Medulla oblongata (tissue), 1 donor: Measurements from ENCODE around the gene EXO5.
A peak's percentile ranks its signal among the peaks of the same experiment; 100 is the strongest.
"Not testable (repeated sequence)": the region's sequence is repeated elsewhere in the genome, so short reads cannot be mapped to it uniquely, and the experiment has no call there.

Experiments used
- DNase-seq: peaks from one replicate; pipeline ENCODE4 v3.0.0-alpha.2; 2015; ENCODE audit errors: extremely low spot score

The EXO5 gene, protein sequence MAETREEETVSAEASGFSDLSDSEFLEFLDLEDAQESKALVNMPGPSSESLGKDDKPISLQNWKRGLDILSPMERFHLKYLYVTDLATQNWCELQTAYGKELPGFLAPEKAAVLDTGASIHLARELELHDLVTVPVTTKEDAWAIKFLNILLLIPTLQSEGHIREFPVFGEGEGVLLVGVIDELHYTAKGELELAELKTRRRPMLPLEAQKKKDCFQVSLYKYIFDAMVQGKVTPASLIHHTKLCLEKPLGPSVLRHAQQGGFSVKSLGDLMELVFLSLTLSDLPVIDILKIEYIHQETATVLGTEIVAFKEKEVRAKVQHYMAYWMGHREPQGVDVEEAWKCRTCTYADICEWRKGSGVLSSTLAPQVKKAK

DNA sequence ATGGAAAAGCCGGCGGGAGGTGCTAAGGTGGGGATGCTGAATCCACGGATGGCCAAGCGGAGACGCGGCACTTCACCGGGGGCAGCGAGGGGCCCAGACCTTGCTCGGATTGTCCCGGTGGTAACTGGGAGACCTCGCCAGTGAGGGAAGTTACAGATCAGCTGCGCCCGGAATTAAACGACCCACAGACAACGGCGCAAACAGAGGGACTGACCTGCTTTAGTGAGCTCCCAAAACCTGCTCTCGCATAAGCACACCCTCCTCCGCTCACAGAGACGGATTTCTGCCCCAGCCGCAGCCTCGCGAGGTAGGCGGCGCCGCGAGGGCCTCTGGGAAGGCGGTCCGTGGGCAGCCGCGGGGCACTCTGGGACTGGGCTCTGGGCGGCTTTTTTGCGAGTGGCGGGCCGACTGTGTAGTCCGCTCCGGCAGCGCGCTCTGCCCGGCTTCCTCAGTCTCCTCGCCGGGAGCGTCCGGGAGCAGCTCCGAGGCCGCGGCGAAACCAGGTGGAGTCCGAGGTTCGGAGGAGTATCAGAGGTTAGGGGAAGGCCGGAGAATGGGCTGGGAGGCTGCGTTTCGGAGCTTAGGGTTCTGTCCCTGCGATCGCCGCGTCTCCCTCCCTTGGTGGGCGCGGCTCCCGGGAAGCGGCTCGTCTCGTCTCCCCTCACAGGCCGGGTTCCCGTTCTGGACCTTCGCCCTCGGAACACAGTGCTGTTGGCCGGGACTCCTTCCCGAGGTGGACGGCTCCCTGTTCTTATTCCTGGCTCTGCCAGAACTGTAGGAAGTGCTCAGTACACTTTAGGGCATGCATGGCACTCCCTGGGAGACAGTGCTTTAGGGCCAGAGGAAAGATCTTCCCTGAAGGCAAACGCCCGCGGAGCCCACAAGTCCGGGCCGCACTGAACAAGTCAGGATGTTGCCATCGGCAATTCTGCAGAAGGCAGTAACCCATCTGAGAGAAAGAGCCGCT lies at the start of gene EXO5:
Gene EXO5, plus strand, starts transcription at position 393 of the 967 bp plus-strand sequence. CDS start 5,778 bp downstream, outside the sequence.
- peak; percentile 73 for DNase-seq

DNA sequence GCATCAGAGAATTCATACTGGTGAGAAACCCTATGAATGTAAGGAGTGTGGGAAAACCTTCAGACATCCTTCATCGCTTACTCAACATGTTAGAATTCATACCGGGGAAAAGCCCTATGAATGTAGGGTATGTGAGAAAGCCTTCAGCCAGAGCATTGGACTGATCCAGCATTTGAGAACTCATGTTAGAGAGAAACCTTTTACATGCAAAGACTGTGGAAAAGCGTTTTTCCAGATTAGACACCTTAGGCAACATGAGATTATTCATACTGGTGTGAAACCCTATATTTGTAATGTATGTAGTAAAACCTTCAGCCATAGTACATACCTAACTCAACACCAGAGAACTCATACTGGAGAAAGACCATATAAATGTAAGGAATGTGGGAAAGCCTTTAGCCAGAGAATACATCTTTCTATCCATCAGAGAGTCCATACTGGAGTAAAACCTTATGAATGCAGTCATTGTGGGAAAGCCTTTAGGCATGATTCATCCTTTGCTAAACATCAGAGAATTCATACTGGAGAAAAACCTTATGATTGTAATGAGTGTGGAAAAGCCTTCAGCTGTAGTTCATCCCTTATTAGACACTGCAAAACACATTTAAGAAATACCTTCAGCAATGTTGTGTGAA lies 45.5 kb upstream of the EXO5 start:
- no peak for DNase-seq

DNA sequence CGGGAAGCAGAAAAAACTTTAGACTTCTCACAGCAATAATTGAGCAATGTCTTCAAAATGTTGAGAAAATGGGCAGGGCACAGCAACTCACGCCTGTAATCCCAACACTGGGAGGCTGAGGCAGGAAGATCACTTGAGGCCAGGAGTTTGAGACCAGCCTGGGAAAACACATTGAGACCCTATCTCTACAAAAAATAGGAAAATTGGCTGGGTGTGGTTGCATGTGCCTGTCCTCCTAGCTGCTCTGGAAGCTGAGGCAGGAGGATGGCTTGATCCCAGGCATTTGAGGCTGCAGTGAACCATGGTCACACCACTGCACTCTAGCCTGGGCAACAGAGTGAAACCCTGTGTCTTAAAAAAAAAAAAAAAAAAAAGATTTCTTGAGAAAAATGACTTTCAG lies 39.2 kb upstream of the EXO5 start:
- no peak for DNase-seq

DNA sequence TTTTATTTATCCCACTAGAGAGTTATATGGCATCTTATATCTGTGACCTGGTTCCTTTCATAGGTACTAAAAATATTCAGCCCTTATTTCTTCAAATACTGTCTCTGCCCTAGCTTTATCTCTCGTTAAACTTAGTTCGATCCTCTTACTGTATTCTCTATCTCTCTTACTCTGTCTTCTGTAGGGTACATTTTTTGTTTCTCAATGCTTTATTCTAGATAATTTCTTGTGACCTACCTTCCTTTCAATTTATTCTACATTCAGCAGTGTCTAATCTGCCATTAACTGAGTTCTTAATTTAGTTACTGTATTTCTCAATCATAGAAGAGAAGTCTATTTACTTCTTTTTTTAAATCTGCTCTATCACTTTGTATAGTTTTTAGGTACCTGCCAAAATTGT lies 33.3 kb upstream of the EXO5 start:
- DNase-seq, result no peak

DNA sequence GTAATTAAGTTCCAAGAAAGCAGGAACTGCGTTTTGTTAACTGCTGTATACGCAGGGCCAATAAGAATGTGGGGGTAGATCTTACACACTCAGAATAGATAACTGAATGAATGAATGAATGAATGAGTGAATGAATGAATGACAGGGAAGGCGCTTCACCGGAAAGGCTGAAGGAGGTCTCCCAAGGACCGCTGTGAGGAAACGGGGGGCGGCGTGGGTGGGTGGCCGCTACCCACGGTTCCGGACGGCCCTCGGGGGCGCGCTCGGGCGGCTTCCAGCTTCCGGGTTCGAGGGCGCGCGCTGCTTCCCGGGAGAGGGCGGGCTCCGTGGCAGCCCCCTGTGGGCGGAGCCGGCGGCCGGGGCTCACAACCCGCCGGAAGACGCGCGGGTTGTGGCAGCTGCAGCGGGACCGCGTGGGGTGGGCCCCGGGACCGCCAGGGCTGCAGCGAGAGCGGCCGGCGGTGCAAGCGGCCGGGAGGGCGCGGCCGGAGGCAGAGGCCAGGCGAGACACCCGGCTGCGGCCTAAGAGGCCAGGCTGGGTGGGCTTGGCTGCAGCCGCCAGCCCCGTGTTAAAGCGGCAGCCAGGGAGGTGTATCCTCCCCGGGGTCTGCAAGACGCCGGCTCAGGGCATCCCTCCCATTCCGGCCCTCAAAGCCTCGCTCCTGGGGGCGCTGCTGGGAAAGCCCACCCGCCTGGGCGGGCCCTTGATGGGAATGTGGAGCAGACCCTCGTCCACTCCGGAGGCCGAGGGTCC lies 31.5 kb upstream of the EXO5 start, which contains the start of gene ZFP69:
Gene ZFP69, plus strand, starts transcription at position 367 of the 754 bp plus-strand sequence. CDS start 2,072 bp downstream, outside the sequence.
- peak; percentile 69 for DNase-seq

DNA sequence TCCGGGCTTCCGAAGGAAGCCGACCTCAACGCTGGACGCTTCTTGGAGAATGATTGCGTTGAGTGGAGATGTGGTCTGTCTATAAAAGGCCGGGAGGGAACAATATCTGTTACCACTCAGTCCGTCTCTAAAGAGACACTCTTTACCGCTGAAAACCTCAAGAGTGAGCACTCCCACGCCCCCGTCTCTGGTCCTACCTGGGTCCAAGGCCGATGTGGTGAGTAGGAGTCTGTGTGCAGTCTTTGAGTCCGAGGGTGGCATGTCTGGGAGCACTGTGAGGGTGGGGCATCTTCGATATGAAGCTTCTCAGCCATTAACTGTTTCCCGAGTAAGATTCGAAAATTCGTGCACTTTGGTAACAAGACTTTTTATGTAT lies 30.9 kb upstream of the EXO5 start:
- DNase-seq, result peak; percentile 17

DNA sequence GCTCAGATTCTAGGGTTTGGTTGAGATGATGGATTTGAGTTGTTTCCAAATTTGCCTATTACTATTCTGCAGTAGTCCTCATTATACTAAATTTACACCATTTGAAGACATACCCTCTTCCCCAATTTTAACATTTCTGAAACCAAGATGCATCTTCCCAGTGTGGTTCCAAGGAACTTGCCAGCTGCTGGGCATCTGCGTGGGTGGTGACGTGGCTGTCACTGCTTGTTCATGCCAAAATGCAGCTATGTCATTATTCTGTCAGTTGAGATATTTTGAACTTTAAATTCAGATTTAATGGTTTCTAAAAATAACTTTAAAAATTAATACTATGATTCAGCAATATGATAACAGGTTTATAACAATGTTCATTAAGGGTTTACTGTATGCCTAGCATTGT lies 30.3 kb upstream of the EXO5 start:
- DNase-seq, result peak; percentile 2

DNA sequence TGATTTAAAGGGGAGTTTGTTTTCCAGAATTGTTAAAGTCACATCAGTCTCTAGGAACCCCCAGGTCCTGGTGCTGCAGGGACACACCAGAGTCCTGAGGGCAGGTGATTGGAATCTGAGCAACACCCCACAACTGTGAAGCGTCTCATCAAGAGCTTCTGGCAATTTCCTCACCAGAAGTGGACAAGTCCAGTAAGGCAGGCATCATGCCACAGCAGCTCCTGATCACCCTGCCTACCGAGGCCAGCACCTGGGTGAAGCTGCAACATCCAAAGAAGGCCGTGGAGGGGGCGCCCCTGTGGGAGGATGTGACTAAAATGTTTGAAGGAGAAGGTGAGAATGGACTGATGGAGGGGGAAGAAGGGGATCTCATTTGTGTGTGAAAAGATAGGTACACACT lies 29.4 kb upstream of the EXO5 start:
- DNase-seq, result no peak

DNA sequence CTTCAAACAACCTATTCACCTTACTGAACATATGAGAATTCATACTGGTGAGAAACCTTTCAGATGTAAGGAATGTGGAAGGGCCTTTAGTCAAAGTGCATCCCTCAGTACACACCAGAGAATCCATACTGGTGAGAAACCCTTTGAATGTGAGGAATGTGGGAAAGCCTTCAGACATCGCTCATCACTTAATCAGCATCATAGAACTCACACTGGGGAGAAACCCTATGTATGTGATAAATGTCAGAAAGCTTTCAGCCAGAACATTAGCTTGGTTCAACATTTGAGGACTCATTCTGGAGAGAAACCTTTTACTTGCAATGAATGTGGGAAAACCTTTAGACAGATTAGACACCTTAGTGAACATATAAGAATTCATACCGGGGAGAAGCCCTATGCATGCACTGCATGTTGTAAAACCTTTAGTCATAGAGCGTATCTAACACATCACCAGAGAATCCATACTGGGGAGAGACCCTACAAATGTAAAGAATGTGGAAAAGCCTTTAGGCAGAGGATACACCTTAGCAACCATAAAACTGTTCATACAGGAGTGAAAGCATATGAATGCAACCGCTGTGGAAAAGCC lies 13.2 kb upstream of the EXO5 start:
- DNase-seq, result no peak

DNA sequence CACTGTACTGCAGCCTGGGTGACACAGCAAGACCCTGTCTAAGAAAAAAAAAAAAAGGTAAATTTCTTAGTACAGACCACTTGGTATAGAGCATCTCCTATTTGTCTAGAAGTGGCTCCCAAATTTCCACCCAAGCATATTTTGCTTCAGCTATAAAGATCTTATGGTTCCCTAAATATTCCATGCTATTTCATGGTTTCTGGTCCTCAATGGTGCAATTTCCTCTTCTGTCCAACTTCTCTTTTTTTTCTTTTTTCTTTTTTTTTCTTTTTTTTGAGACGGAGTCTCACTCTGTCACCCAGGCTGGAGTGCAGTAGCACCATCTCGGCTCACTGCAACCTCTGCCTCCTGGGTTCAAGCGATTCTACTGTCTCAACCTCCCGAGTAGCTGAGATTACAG lies 5.9 kb upstream of the EXO5 start:
- DNase-seq, result not testable (repeated sequence)

DNA sequence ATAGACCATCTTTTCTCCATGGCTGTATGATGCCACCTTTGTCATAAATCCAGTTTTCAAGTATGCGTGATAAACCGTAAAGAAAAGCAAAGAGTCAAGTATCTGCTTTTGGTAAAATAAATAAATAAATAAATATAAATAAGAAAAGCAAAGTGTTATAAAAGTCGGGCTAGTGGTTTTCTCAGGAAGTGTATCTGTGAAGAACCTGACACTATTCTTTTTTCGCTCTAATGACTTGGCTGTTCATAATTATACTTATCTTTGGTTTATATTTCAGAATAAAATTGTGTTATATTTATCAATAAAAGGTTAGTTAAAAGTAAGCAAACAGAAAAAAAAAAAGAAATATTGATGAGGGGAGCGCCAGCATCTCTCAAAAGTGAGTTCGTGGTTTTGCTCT lies 594 bp upstream of the EXO5 start:
- DNase-seq, result no peak

DNA sequence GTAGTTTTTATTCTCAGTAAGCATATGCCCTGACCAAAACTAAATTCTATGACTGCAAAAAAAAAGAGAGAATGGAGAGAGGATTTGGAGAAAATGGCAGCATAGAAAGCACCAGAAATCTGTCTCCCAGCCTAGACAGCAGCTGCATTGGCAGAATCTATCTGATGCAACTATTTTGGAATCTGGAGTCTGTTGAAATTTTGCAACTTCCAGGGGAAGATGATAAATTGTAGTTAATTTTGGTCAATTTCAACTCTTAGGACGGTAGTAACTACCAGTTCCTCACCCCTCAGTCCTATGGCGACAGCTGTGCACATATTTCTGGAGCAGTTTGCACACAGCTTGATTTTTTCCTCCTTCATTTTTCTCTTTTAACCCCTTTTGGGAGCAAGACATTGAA lies 10.9 kb downstream of the EXO5 start:
- DNase-seq, result no peak

DNA sequence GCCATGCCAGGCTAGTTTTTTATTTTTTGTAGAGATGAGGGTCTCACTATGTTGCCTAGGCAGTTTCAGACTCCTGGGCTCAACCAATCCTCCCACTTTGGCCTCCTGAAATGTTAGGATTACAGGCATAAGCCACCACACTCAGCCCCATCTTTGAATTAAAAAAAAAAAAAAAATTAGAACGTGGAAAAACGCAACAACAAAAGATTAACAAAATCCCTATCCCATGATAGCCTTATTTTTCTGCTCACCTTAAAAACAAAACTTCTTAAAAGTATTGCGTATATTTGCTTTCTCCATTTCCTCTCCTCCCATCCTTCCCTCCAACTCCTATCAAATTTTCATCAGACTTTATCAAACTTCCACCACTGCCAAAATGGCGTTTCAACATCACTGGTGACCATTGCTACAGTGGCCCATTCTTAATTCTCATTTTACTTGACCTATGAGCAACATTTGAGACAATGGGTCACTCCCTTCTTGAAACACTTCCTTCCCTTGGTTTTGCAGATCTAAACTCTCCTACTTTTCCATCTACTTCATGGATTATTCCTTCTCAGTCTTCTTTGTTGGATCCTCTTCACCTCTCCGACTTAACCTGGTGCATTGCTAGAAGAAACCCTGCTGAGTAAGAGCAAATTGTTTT lies 22.3 kb downstream of the EXO5 start:
- no peak for DNase-seq

DNA sequence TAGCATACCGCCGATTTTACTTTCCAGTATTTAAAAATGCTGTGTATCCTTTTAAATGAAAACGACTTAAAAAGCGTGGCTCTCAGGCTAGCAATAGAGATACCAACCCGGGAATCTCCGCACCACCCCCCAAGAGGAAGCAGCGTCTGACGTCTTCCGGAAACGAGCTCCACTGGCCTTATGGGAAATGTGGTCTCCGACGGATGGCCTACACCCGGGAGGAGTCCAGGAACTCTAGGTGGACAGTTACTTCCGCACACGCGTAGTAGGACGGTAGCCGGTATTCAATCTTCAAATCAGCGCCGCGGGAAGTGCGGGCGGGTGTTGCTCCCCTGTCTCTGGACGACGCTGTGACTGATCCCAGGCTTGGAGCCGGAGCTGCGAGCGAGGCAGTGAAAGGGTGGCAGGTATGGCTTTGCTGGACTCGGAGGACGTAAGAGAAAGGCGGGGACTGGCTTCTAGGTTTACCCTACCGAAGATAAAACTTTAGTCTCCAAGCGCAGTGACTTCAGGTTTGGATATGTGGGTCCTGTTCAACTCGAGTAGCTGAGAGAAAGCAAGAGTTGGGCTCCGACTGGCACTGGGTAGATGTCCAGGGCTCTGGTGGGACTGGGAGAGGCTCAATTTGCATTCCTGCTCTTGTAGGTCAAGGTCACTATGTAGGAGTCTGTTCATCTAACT lies 23.0 kb downstream of the EXO5 start, which contains the start of gene ZNF684:
Gene ZNF684, plus strand, starts transcription at position 257 of the 681 bp plus-strand sequence. CDS start 1,530 bp downstream, outside the sequence.
- DNase-seq, result peak; percentile 97

DNA sequence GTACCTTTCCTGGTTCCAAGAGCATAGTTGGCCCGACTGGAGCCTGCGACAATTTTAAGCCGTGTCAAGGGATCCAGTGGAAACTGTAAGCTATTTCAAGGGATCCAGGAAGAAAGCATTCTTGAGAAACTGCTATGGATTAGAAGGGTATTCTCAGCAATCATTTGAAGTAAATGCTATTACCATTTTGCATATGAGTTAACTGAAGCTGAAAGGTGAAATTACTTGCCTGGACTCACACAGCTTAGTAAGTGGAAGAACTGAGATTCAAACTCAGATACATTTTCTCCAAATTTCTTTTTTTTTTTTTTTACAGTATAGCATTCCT lies 23.5 kb downstream of the EXO5 start:
- DNase-seq, result no peak

DNA sequence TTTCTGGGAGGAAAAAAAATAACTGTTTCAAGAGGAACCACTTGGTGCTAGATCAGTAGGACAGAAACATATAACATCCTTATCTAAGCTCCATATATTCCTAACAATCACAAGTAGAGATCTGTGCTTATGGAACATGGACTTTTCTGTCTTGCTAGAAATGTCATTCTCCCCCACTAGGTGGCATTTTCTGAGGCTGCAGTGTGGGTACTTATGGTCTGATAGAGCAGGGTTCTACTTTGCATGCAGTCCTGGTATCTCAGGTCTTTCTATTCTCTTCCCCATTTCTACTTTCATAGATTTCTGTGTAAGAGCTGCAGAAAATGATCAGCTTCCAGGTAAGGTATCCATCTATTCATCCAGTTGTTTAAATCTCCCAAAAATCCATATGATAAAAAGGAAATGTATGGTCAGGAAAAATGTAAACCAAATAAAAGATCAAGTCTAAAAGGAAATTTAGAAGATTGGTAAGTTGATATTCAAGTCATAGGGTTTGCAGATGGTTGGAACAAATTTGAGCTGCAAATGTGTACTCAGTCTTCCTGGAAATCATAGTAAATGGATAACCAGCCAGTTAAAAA lies 24.4 kb downstream of the EXO5 start:
- DNase-seq, result peak; percentile 67

DNA sequence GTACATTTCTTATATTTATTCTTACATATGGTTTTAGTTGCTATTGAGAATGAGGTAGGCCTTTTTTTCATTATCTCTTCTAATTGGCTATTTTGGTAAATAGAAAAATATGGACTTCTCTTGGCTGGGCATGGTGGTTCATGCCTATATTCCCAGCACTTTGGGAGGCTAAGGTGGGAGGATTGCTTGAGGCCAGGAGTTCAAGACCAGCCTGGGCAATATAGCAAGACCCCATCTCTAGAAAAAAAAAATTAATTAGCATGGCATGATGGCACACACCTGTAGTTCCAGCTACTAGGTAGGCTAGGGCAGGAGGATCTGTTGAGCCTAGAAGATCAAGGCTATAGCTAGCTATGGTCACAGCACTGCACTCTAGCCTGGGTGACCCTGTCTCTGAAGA lies 26.0 kb downstream of the EXO5 start:
- DNase-seq, result no peak

DNA sequence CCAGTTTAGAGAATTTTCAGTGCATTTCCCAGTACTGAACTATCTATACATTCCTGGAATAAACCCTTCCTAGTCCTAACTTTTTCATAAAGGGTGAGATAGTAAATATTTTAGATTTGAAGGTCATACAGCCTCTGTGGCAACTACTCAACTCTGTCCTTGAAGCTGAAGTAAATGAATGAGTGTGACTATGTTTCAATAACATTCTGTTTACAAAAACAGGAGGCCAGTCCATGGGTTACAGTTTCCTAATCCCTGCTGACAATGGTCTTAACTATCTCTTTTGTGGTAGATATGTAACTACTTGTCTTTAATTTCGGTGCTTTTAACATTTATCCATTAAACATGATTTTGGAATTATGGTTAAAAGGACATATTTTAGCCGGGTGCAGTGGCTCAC lies 27.2 kb downstream of the EXO5 start:
- no peak for DNase-seq

DNA sequence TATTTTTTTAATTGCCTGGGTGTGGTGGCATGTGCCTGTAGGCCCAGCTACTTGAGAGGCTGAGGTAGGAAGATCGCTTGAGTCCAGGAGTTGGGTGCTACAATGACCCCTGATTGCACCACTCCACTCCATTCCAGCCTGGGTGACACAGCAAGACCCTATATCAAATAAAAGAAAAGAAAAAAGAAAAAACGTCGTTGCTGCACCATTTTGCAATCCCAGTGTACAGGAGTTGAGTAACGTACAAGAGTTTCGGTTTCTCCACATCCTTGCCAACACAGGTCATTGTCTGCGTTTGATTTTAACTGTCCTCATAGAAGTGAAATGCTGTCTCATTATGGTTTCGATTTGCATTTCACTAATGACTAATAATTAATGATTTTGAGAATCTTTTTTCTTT lies 30.8 kb downstream of the EXO5 start:
- DNase-seq, result no peak

DNA sequence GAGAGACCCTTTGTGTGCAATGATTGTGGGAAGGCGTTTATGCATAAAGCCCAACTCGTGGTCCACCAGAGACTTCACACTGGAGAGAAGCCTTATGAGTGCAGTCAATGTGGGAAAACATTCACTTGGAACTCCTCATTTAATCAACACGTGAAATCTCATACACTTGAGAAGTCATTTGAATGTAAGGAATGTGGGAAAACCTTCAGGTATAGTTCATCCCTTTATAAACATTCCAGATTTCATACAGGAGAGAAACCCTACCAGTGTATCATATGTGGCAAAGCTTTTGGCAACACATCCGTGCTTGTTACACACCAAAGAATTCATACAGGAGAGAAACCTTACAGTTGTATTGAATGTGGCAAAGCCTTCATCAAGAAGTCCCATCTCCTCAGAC lies 38.4 kb downstream of the EXO5 start:
- no peak for DNase-seq
